ENCODE data around the gene VSIG10L. TPM values are rescaled to one million over a fixed set of nuclear protein-coding genes. Genes with fewer than 3 reads are reported as not detected.

Gene VSIG10L
- total RNA-seq, 1 donor from 2014 or later = 0.07 TPM

- peak; percentile 22 for DNase-seq (ENCODE audit: low read depth, low spot score)
These were observed 3.2 kb downstream of the VSIG10L start for GRCh38 chr19:51338563-51339312.

GRCh38 chr19:51337861-51338562 is 3.9 kb downstream of the VSIG10L start:
- no peak for DNase-seq (ENCODE audit: low read depth, low spot score)

GRCh38 chr19:51337141-51337860 is 4.6 kb downstream of the VSIG10L start:
- no peak for DNase-seq (ENCODE audit: low read depth, low spot score)

GRCh38 chr19:51333836-51334460 is 8.0 kb downstream of the VSIG10L start:
- no peak for DNase-seq (ENCODE audit: low read depth, low spot score)

GRCh38 chr19:51331716-51332115 is 10.2 kb downstream of the VSIG10L start:
- no peak for DNase-seq (ENCODE audit: low read depth, low spot score)

GRCh38 chr19:51331193-51331592 is 10.7 kb downstream of the VSIG10L start:
- no peak for DNase-seq (ENCODE audit: low read depth, low spot score)

GRCh38 chr19:51330366-51330765 is 11.6 kb downstream of the VSIG10L start:
- DNase-seq (ENCODE audit: low read depth, low spot score) = no peak

- DNase-seq (ENCODE audit: low read depth, low spot score) = no peak
These were observed 12.5 kb downstream of the VSIG10L start for GRCh38 chr19:51329411-51329810.

GRCh38 chr19:51327066-51328001 is 14.6 kb downstream of the VSIG10L start:
- DNase-seq (ENCODE audit: low read depth, low spot score) = no peak

- DNase-seq (ENCODE audit: low read depth, low spot score) = no peak
These were observed 15.5 kb downstream of the VSIG10L start for GRCh38 chr19:51326216-51327065.

- no peak for DNase-seq (ENCODE audit: low read depth, low spot score)
These were observed 16.6 kb downstream of the VSIG10L start for GRCh38 chr19:51325161-51325976.

- DNase-seq (ENCODE audit: low read depth, low spot score) = no peak
These were observed 17.8 kb downstream of the VSIG10L start for GRCh38 chr19:51324167-51324481.

- DNase-seq (ENCODE audit: low read depth, low spot score) = no peak
These were observed 18.3 kb downstream of the VSIG10L start for GRCh38 chr19:51323481-51324166.

GRCh38 chr19:51321799-51322198 is 20.1 kb downstream of the VSIG10L start:
- no peak for DNase-seq (ENCODE audit: low read depth, low spot score)

GRCh38 chr19:51320280-51320657 is 21.7 kb downstream of the VSIG10L start:
- no peak for DNase-seq (ENCODE audit: low read depth, low spot score)

GRCh38 chr19:51319649-51320279 is 22.2 kb downstream of the VSIG10L start:
- no peak for DNase-seq (ENCODE audit: low read depth, low spot score)

- no peak for DNase-seq (ENCODE audit: low read depth, low spot score)
These were observed 23.0 kb downstream of the VSIG10L start for GRCh38 chr19:51318687-51319648.

Data from pulmonary artery endothelial cell (primary cell).